GM12873 (cell line): ENCODE data around the gene TMEM184A.

Experiments
- CTCF ChIP-seq: IDR thresholded peaks from 2 replicates; pipeline ENCODE4 v1.5.1; 2012; ENCODE audit warnings: low read depth, mild to moderate bottlenecking, moderate library complexity, low read length, control low read depth; ENCODE audit not compliant: insufficient read depth; ENCODE audit errors: missing control alignments

TMEM184A gene

DNA sequence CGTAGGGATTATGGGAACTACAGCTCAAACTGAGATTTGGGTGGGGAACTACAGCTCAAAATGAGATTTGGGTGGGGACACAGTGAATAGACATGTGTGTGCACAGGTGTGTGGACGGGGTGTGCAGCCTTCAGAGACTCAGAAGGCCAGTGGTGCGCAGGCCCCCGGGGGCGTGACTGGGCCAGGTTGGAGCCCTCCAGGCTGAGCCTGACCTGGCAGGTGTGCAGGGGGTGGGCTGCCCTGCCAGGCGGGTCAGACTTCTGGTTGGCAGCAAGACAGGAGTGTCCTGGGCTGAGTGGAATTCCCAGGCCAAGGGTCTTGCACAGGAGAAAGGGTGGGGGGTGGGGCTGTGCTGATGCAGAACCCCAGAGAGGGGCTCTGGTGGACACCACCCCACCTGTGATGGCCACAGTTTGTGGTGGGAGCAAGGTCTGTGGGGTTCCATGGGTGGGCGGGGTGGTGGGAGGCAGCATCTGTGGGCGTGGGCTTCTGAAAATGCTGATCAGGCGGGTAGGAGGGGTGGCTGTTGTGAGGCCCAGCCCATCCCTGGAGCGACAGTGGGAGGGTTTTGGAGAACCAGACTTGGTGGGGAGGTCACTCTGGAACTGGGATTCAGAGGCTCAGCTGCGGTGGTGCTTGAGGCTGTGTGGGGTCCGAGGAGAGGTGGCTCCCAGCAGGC, 43.1 kb upstream of the TMEM184A start:
- no peak for TF ChIP-seq CTCF

- no peak for TF ChIP-seq CTCF
Observed at GRCh38 chr7:1598286-1598685, 42.3 kb upstream of the TMEM184A start.

DNA sequence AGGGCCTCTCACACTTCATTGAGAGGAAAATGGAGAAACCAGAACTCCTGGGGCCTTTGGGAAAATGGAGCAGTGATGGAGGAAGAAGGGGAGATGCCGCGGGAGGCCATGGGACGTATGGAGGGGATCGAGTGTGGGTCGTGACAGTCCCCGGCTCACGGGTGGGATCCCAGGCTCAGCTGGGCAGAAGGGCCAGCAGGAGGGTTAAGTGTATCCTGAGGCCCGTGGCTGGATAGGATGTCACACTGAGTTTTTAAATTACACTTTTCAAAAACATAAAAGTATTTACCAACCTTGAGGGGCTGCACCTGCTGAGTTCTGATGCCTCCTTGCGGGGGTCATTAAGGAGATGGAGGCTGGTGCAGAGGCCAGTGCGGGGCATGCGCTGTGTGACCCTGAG, 41.8 kb upstream of the TMEM184A start:
- no peak for TF ChIP-seq CTCF

GRCh38 chr7:1597066-1597760, 41.2 kb upstream of the TMEM184A start:
- TF ChIP-seq CTCF = no peak

GRCh38 chr7:1596181-1597043, 40.4 kb upstream of the TMEM184A start:
- TF ChIP-seq CTCF = no peak

DNA sequence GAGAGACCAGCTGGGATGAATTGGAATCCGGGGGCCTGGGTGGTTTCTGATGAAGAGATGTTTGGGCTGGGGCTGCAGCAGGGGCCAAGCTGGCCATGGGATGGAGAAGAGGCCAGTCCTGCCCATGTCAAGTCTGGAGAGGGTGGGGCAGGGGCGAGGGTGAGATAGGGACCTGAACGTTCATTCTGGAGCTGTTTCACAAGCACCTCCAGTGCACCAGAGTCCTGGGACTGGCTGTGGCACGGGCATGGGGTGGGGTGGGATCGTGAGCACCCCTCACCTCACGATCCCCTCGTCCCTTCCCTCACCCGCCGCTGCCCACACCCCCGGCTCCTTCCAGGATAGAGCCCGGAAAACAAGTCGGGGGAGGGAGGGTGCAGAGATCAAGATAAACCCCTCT, 39.6 kb upstream of the TMEM184A start:
- TF ChIP-seq CTCF = no peak

DNA sequence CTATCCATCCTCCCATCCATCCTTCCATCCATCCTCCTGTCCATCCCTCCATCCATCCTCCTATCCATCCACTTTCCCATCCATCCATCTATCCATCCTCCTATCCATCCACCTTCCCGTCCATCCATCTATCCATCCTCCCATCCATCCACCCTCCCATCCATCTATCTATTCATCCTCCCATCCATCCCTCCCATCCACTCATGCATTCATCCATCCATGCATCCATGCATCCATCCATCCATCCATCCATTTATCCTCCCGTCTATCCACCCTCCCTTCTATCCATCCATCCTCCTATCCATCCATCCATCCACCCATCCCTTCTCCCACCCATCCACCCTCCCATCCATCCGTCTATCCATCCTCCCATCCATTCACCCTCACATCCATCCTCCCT, 39.0 kb upstream of the TMEM184A start:
- no peak for TF ChIP-seq CTCF
